HG03108 (cell line): ENCODE measurements around the gene SPR.
A peak's percentile ranks its signal among the peaks of the same experiment; 100 is the strongest.

Experiments
- ATAC-seq: cut with Tn5 transposase; IDR thresholded peaks from one replicate; pipeline ENCODE4 v1.9.1; 2021; ENCODE audit warnings: moderate library complexity; ENCODE audit not compliant: unreplicated experiment

The SPR gene

DNA sequence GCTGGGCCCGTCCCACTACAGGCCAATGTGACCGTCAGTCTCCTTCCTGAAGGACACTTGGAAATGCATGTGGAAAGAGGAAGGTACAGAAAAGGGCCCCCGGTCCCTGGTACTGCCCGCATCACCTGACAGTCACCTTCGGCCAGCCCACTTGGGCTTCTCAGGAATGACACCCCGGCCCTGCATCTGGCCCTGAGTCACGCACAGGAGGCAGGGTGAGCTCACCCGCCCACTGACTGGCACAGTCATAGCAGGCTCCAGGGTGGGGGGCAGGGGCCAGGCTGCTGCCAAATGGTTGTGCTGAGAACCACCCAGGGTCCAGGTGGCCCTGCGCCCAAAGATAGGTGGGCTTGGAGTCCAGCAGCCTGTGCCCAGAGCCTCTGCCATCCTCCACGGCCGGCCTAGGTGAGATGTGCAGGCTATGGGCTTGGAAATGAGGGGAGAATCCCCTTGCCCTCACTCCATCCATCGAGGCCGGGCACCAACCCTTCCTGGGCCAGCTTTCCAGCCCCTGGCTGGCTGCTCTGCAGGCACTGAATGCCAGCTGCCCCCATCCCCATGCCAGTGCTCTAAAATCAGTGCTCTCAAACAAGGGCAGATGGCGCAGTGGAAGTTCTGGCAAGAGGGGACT lies 44.2 kb downstream of the SPR start:
- ATAC-seq: no peak

DNA sequence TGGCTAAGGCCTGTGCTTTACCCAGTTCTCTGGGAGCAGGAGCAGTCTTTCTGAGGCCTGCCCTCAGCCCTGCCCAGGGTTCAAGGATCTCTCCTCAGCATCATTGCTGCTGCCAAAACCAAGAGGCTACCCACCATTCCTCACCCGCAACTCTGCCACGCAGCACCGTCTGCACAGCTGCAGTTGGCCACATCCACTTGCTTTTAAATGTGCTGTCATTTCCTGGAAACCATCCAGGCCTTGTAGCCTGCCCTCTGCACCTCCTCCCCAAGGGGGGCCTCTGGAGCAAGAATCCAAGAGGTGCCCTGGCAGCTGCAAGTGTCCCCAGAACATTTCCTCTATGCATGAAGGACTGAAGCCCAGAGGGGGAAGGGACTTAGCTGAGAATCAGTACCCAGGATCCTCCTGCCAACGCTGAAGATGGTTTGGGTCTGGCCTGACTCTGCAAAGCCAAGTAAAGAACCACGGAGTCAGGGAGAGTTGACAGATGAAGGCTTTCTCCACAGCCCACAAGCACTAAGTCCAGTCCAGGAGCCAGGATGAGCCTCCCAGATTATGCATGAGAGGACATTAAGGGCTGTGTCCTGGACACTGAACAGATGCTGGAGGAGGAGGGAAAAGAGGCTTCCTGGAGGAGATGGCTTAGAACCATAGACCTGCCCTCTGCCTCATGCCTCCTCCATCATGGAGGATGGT lies 45.0 kb downstream of the SPR start:
- no peak for ATAC-seq

DNA sequence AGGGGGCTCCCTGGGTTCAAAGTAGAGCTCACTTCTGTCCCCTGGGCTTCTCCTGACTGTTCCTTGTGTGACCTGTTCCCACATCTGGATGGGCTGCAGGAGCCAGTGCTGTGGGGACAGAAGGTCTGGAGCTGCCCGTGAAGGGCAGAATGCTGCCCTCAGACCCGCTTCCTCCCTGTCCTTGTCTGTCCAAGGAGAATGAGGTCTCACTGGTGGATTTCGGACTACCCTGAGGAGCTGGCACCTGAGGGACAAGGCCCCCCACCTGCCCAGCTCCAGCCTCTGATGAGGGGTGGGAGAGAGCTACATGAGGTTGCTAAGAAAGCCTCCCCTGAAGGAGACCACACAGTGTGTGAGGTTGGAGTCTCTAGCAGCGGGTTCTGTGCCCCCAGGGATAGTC lies 45.6 kb downstream of the SPR start:
- no peak for ATAC-seq

DNA sequence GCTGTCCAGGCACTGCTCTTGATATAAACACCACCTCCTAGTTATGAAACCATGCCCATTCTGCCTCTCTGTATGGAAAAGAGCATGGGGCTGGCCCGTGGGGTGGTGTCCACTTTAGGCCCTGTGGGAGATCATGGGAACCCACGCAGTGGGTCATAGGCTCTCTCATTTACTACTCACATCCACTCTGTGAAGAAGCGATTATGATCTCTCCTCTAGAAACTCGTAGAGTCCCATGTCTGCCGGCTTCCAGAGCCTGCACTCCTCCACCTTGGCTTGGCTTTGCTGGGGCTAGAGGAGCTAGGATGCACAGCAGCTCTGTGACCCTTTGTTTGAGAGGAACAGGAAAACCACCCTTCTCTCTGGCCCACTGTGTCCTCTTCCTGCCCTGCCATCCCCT lies 46.0 kb downstream of the SPR start:
- ATAC-seq: no peak

DNA sequence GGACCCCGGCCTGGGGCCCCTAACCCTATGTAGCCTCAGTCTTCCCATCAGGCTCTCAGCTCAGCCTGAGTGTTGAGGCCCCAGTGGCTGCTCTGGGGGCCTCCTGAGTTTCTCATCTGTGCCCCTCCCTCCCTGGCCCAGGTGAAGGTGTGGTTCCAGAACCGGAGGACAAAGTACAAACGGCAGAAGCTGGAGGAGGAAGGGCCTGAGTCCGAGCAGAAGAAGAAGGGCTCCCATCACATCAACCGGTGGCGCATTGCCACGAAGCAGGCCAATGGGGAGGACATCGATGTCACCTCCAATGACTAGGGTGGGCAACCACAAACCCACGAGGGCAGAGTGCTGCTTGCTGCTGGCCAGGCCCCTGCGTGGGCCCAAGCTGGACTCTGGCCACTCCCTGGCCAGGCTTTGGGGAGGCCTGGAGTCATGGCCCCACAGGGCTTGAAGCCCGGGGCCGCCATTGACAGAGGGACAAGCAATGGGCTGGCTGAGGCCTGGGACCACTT lies 46.5 kb downstream of the SPR start:
- no peak for ATAC-seq

DNA sequence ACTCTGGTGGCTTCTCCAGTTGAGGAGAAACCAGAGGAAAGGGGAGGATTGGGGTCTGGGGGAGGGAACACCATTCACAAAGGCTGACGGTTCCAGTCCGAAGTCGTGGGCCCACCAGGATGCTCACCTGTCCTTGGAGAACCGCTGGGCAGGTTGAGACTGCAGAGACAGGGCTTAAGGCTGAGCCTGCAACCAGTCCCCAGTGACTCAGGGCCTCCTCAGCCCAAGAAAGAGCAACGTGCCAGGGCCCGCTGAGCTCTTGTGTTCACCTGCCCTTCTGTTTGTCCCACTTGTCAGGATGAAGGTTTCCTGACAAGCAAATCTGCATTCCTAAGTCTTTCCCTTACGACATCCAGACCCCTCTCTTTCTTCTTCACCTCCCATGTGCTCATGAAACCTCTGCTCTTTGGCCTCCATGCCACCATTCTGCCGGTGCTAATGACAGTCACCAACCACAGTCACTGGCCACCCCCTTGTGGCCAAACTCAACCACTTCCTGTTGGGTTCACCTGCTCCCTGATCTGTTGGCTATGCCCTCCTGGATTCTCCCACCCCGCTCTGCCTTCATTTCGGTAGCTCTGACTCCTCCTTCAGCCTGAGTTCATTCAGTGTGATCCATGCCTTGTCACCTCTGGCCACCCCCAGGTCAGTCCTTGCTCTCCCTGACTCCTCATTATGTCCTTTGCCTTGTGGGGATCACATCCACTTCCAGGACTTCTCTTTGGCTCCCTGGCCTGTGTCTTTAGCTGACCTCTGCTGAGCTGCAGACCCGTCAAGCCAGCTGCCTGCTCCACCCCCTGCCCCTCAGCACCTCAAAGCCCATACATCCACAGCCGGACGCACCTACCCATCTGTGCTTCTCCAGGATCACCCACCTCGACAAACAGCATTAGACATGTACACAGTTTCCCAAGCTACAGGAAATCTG lies 47.7 kb downstream of the SPR start:
- peak; percentile 51 for ATAC-seq

DNA sequence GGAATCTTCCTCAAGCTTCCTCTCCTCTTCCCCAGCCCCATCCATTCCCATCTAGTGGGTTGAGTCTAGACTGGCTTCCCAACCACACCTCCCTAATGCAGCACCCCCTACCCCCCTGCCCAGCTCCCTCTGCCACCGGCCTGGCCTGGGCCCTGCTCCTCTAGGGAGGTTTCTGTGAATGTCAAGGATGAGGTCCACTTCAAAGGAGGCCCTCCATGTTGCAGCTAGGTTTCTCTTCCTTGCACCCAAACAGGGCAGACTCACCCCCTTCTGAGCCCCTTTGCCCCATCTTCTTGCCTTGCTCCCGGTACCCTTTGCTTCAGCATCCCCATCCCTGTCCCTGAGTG lies 48.4 kb downstream of the SPR start:
- no peak for ATAC-seq

DNA sequence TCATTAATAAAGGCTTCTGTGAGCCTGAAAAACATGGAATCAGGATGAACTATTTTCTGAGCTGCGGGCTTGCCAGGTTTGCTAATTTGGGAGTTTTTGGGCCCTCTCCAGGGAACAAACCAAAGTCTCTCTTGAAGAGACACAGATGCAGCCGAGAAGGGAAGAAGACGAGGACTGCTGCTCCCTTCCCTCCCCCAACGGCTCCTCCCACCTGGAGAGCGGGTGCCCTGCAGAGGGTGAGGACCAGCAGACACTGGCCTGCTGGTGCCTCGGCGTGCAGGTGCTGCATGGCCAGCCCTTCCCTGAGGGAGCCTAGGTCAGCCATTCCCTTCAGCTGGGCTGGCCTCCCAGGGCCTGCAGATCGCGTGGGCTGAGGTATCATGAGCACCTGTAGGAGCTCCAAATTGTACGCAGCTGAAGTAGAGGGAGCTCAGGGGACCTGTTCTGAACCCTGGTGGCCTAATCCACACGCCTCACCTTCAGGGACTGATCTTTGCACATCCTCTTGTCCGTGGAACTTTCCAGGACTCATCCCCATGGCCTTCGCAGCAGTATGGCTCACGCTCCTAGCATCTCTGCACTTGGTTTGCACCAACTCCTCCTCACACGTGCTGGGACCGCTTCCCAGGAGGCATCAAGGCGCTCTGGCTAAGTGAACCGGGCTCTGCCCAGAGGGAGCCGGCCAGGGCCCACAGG lies 49.6 kb downstream of the SPR start:
- no peak for ATAC-seq

DNA sequence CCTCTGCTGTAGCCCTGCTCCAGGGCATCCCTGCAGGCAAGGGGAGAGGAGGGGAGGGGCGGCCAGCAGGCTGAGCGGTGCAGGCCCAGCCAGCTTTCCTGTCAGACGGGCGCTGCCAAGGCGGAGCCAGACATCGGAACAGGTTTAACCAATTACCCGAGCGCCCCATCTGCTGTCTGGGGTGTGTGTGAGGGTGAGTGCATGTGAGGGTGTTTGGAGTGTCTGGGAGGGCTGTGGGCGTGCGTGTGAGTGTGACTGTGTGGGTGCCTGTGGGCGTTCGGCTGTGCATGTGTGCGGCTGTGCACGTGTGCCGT lies 50.1 kb downstream of the SPR start:
- ATAC-seq: no peak

DNA sequence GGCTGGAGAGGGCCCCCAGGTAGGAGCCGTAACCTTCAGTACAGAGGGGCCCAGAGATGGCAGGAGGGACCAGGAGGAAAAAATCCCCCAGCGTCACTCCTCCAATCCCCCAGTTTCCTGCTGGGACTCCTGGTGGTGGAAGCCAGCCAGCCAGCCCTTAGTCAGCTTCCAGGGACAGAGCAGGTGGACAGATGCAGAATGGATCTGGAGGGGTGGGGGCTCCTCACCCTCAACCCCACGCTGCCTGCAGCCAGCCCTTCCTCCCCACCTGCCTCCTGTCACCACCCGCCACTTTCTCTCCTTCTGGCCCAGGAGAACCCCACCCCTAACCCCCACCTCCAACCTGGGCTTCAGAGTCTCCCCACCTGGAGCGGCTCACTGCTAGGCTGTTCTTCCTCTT lies 51.2 kb downstream of the SPR start:
- ATAC-seq: no peak

DNA sequence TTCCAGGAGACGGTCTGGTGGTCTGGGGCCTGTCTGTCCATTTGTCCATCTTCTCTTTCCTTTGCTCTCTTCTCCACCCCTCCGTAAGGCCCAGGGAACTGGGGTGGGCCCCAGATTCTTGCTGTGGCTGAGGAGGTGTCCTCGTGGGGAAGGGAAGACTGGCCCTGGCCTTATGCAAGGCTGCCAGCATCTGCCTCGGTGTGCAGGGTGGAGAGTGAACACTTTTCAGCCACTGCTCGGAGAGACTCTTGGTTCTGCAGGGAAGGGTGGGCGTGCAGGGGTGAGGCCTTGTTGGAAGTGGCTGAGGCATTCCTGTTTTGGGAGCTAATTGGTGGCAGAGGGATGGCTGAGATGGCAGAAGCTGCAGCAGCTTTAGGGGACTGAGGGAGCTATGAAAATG lies 53.2 kb downstream of the SPR start:
- no peak for ATAC-seq

DNA sequence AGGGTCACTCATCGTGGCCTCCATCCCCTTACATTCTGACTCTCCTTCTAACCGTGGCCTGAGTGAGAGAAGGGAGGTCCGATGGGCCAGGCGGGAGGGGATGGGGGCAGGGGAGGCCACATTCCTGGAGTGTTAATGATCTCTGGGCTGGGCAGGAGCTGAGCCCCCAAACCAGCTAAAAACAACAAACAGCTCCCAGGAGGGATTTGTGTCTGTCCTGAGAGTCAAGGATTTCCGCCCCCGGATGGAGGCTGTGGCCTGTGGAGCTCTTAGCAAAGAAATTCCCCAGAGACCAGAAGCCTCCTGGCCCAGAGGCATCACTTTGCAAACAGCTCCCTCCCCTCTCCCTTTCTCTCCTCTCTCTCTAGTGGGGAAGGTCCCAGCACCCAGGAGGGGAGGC lies 53.6 kb downstream of the SPR start:
- no peak for ATAC-seq
